ENCODE measurements around the gene TM4SF18.
"Not testable (repeated sequence)": the region's sequence is repeated elsewhere in the genome, so short reads cannot be mapped to it uniquely, and the experiment has no call there.

Gene TM4SF18, protein sequence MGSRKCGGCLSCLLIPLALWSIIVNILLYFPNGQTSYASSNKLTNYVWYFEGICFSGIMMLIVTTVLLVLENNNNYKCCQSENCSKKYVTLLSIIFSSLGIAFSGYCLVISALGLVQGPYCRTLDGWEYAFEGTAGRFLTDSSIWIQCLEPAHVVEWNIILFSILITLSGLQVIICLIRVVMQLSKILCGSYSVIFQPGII

GRCh38 chr3:149333176-149333859 is at the start of gene TM4SF18:
TSS of gene TM4SF18 (minus strand) at chr3:149333636. CDS start at chr3:149333382, 254 bp downstream.
- peak within 1 kb of the TSS; percentile 14; the same call in 1 of the 2 replicates for H3K9ac ChIP-seq (ENCODE audit: low read depth, low read length)
- H3K36me3 ChIP-seq (ENCODE audit: insufficient read depth, low read length), result no peaks in the 10 kb centered on the region
- H3K4me1 ChIP-seq (ENCODE audit: insufficient read depth, low read length), result peaks cover 17% of the 10 kb centered on the region; the same call in 1 of the 2 replicates
- H3K9me3 ChIP-seq (ENCODE audit: control insufficient read depth, insufficient read depth, low read length), result no peaks in the 10 kb centered on the region

DNA sequence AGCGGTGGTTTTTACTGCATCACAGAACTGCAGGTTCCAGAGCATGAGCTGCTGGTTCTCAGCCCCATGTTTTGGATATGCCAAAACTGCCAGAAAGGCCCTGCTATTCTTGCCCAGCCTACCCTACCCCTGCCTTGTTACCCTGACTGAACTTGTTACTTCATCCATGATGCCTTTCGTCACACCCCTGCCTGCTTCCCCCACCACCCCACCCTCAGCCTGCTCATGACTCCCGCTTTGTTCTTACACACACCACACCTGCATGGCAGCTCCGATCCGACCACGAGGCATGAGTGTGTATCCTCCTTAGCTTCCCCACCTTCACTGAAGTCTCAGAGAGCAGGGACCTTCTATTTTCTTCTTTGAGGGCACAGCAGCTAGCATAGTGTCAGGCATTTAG is 49.1 kb upstream of the TM4SF18 start:
- no peaks in the 10 kb centered on the region for H3K36me3 ChIP-seq (ENCODE audit: insufficient read depth, low read length)
- no peak overlapping the region for H3K9ac ChIP-seq (ENCODE audit: low read depth, low read length)
- H3K4me1 ChIP-seq (ENCODE audit: insufficient read depth, low read length), result peaks cover 5% of the 10 kb centered on the region
- H3K9me3 ChIP-seq (ENCODE audit: control insufficient read depth, insufficient read depth, low read length), result no peaks in the 10 kb centered on the region; the same call in 1 of the 2 replicates

DNA sequence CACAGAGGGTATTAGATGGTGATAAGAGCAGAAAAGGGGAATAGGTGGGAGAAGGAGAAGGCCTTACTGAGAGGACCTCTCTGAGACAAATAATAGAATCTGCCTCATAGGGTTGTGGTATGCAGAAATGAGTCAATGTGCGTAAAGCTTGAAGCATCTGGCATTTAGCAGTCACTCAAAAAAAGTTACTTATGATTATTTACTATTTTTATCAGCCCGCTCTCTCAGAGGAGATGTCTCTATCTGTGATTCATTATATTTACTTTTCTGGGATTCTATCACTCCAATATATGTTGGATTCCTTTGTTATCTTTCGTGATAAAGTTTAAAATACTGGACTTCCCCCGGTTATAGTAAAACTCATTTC is 48.6 kb upstream of the TM4SF18 start:
- peaks cover 5% of the 10 kb centered on the region for H3K4me1 ChIP-seq (ENCODE audit: insufficient read depth, low read length)
- H3K9ac ChIP-seq (ENCODE audit: low read depth, low read length), result no peak overlapping the region
- no peaks in the 10 kb centered on the region; the same call in 1 of the 2 replicates for H3K9me3 ChIP-seq (ENCODE audit: control insufficient read depth, insufficient read depth, low read length)
- no peaks in the 10 kb centered on the region for H3K36me3 ChIP-seq (ENCODE audit: insufficient read depth, low read length)

DNA sequence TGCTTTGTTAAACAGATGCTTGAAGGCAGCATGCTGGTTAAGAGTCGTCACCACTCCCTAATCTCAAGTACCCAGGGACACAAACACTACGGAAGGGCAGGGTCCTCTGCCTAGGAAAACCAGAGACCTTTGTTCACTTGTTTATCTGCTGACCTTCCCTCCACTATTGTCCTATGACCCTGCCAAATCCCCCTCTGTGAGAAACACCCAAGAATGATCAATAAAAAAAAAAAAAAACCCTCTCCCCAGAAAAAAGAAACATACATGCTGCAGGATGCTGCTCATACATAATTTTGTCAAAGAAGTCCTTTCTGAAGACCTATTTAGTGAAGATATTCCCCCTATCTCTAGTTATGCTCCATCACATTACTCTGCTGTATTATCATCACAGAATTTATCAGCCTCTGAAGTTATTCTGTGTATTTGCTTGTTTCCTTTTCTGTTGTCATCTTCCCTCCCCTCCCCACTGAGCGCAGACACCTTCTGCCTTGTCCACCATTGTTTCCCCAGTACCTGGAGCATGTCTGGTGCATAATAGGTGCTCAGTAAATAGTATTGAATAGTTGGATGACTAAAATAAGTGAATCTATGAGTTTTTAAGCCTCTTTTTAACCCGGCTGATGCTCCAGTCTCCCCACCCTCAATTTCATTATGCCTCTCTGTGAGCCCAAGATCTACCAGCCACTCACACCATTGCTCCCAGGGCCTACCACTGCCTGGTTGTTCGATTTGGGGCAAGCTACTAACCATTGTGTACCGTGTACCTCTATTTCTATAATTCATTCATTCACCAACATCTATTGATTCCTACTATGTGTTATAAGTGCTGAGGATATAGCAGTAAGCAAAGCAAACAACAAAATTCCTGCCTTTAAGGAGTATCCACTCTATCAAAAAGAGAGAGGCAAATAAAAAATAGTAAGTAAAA is 48.0 kb upstream of the TM4SF18 start:
- H3K9ac ChIP-seq (ENCODE audit: low read depth, low read length), result no peak overlapping the region
- H3K9me3 ChIP-seq (ENCODE audit: control insufficient read depth, insufficient read depth, low read length), result no peaks in the 10 kb centered on the region; the same call in 1 of the 2 replicates
- peaks cover under 1% of the 10 kb centered on the region; the same call in 1 of the 2 replicates for H3K4me1 ChIP-seq (ENCODE audit: insufficient read depth, low read length)
- H3K36me3 ChIP-seq (ENCODE audit: insufficient read depth, low read length), result no peaks in the 10 kb centered on the region

DNA sequence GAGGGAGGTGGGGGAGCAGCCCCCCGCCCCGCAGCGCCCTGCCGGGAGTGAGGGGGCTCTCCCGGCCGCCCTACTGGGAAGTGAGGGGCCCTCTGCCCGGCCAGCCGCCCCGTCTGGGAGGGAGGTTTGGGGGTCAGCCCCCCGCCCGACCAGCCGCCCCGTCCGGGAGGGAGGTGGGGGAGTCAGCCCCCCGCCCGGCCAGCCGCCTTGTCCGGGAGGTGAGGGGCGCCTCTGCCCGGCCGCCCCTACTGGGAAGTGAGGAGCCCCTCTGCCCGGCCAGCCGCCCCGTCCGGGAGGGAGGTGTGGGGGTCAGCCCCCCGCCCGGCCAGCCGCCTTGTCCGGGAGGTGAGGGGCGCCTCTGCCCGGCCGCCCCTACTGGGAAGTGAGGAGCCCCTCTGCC is 46.8 kb upstream of the TM4SF18 start:
- H3K36me3 ChIP-seq (ENCODE audit: insufficient read depth, low read length); H3K9ac ChIP-seq (ENCODE audit: low read depth, low read length); H3K9me3 ChIP-seq (ENCODE audit: control insufficient read depth, insufficient read depth, low read length); H3K4me1 ChIP-seq (ENCODE audit: insufficient read depth, low read length): not testable (repeated sequence)

DNA sequence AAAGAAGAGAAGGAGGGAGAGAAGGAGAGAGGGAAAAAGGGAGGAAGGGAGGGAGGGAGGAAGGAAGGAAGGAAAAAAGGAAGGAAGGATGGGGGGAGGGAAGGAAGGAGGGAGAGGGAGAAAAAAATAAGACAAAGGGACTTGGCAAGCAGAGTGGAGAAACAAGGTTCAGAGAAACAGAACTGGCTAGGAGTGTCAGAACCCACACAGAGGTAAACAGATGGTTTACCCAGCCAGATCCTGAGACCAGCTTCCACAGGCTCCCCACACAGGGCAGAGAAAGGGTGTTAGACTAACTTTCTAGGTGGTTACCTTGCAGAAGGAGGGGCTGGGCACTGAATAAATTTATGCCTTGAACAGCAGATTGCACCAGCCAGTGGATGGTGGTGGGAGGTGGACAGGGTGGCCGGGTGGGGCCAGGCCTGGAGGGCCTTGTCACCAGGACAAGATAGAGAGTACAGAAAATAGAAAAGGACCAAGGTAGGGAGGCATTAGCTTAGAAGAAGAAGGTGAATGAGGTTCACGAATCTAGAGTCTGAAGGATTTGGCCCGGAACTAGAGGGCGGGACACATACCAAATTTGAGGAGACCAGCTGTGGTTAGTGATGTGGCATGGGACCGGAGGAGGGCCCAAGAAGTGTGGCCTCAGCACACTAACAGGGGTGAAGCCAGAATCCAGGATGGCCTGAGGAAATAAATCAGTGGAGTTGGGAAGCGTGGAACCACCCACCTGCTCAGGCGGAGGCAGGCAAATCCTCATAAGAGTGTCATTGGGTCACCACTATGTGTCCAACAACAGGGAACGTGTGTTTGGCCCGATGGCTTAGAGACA is 45.3 kb upstream of the TM4SF18 start:
- no peak overlapping the region for H3K9ac ChIP-seq (ENCODE audit: low read depth, low read length)
- H3K36me3 ChIP-seq (ENCODE audit: insufficient read depth, low read length), result no peaks in the 10 kb centered on the region
- H3K4me1 ChIP-seq (ENCODE audit: insufficient read depth, low read length), result no peaks in the 10 kb centered on the region; the same call in 1 of the 2 replicates
- no peaks in the 10 kb centered on the region; the same call in 1 of the 2 replicates for H3K9me3 ChIP-seq (ENCODE audit: control insufficient read depth, insufficient read depth, low read length)

- Histone ChIP-seq H3K4me1 (ENCODE audit: insufficient read depth, low read length) (no peaks in the 10 kb centered on the region; the same call in 1 of the 2 replicates), H3K9me3 (ENCODE audit: control insufficient read depth, insufficient read depth, low read length) (no peaks in the 10 kb centered on the region; the same call in 1 of the 2 replicates), H3K36me3 (ENCODE audit: insufficient read depth, low read length) (no peaks in the 10 kb centered on the region), H3K9ac (ENCODE audit: low read depth, low read length) (no peak within 1 kb of the TSS)
These were observed 44.2 kb upstream of the TM4SF18 start, which contains the start of gene TM4SF1 for GRCh38 chr3:149377408-149378364. TSS of gene TM4SF1 (minus strand) at chr3:149377649. CDS start at chr3:149377547, 102 bp downstream.

- no peaks in the 10 kb centered on the region for H3K36me3 ChIP-seq (ENCODE audit: insufficient read depth, low read length)
- H3K9ac ChIP-seq (ENCODE audit: low read depth, low read length), result no peak overlapping the region
- no peaks in the 10 kb centered on the region for H3K9me3 ChIP-seq (ENCODE audit: control insufficient read depth, insufficient read depth, low read length)
- no peaks in the 10 kb centered on the region; the same call in 1 of the 2 replicates for H3K4me1 ChIP-seq (ENCODE audit: insufficient read depth, low read length)
These were observed 43.4 kb upstream of the TM4SF18 start for GRCh38 chr3:149376718-149377407.

- Histone ChIP-seq H3K36me3 (ENCODE audit: insufficient read depth, low read length) (no peaks in the 10 kb centered on the region), H3K4me1 (ENCODE audit: insufficient read depth, low read length) (peaks cover 5% of the 10 kb centered on the region)
These were observed 42.2 kb upstream of the TM4SF18 start for GRCh38 chr3:149375501-149376196.

DNA sequence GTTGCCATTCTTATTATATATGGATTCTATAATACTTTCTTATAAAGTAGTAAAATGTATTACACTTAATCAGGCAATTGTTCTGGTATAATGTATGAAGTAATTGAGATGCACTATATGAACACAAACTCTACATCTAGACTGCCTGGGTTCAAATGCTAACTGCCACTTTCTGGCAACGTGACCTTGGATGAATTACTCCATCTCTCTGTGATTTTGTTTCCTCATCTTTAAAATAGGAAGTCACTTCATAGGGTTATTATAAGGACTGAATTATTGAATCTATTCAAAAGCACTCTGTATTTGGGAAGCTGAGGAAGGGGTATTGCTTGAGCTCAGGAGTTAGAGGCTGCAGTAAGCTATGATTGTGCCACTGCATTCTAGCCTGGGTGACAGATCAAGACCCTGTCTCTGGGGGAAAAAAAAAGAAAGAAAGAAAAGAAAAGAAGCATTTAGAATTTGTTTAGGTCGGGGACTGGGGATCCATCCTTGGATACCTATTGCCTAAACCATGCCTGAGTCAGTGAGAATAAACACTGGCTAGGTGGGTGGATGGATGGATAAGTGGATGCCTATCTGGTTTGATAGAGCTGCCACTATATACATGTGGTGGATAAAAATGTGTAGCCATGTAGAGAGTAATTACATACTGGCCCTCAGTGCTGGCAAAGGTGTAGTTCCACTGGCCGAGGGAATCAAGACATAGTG is 41.5 kb upstream of the TM4SF18 start:
- H3K36me3 ChIP-seq (ENCODE audit: insufficient read depth, low read length), result no peaks in the 10 kb centered on the region
- no peaks in the 10 kb centered on the region for H3K9me3 ChIP-seq (ENCODE audit: control insufficient read depth, insufficient read depth, low read length)
- H3K9ac ChIP-seq (ENCODE audit: low read depth, low read length), result no peak overlapping the region
- peaks cover 10% of the 10 kb centered on the region for H3K4me1 ChIP-seq (ENCODE audit: insufficient read depth, low read length)

More at GRCh38 chr3:149375501-149376196, 42.2 kb upstream of the TM4SF18 start:
- Histone ChIP-seq H3K9ac (ENCODE audit: low read depth, low read length) (no peak overlapping the region), H3K9me3 (ENCODE audit: control insufficient read depth, insufficient read depth, low read length) (no peaks in the 10 kb centered on the region)

GRCh38 chr3:149374391-149374790 is 41.0 kb upstream of the TM4SF18 start:
- Histone ChIP-seq H3K36me3 (ENCODE audit: insufficient read depth, low read length) (no peaks in the 10 kb centered on the region), H3K4me1 (ENCODE audit: insufficient read depth, low read length) (peaks cover 10% of the 10 kb centered on the region), H3K9me3 (ENCODE audit: control insufficient read depth, insufficient read depth, low read length) (no peaks in the 10 kb centered on the region), H3K9ac (ENCODE audit: low read depth, low read length) (no peak overlapping the region)
